Glomerular endothelial cell (primary cell): ENCODE measurements around the gene SCO2. TPM values are rescaled to one million over a fixed set of nuclear protein-coding genes. Genes with fewer than 3 reads are reported as not detected.
"Not testable (repeated sequence)": the region's sequence is repeated elsewhere in the genome, so short reads cannot be mapped to it uniquely, and the experiment has no call there.

ENCODE experiments used
- DNase-seq: peaks from one replicate; pipeline ENCODE4 v3.0.0-alpha.2; 2011; ENCODE audit warnings: low read depth, low spot score; ENCODE audit errors: extremely low read depth
- total RNA-seq: library from RNA; depleted of rRNA; stranded (reverse); fragments of >200 nt; gene quantifications from 2 replicates; pipeline ENCODE4 v1.2.3, GENCODE V29; 2015

The SCO2 gene
- total RNA-seq, 1 donor from 2014 or later = 7.3 TPM

GRCh38 chr22:50551160-50551752, 25.9 kb upstream of the SCO2 start:
- DNase-seq = no peak

GRCh38 chr22:50550395-50550794, 25.0 kb upstream of the SCO2 start:
- no peak for DNase-seq

- DNase-seq = no peak
Observed at GRCh38 chr22:50548921-50549790, 23.8 kb upstream of the SCO2 start.

- DNase-seq = no peak
Observed at GRCh38 chr22:50548040-50548920, 22.9 kb upstream of the SCO2 start.

GRCh38 chr22:50547263-50547985, 22.0 kb upstream of the SCO2 start:
- no peak for DNase-seq

GRCh38 chr22:50546326-50547262, 21.2 kb upstream of the SCO2 start:
- no peak for DNase-seq

- no peak for DNase-seq
Observed at GRCh38 chr22:50545522-50546325, 20.3 kb upstream of the SCO2 start, which contains the start of gene KLHDC7B. KLHDC7B (plus strand) TSS chr22:50545899; CDS start chr22:50546244, 345 bp downstream.

GRCh38 chr22:50544746-50545253, 19.4 kb upstream of the SCO2 start:
- DNase-seq = no peak

GRCh38 chr22:50544078-50544745, 18.8 kb upstream of the SCO2 start:
- DNase-seq = no peak

GRCh38 chr22:50542416-50542927, 17.1 kb upstream of the SCO2 start:
- no peak for DNase-seq

GRCh38 chr22:50541667-50542026, 16.2 kb upstream of the SCO2 start:
- DNase-seq = not testable (repeated sequence)

GRCh38 chr22:50540381-50540780, 15.0 kb upstream of the SCO2 start:
- DNase-seq = no peak

GRCh38 chr22:50537765-50538164, 12.4 kb upstream of the SCO2 start:
- DNase-seq = no peak

- DNase-seq = no peak
Observed at GRCh38 chr22:50536226-50536625, 10.8 kb upstream of the SCO2 start.

- no peak for DNase-seq
Observed at GRCh38 chr22:50535113-50535512, 9.7 kb upstream of the SCO2 start.

GRCh38 chr22:50533856-50534711, 8.7 kb upstream of the SCO2 start:
- not testable (repeated sequence) for DNase-seq
